Hepatocyte (in vitro differentiated cells): ENCODE data around the gene PRKCA.

ENCODE experiments used
- CTCF ChIP-seq: fragments of 200-600 bp; sonication (generic); IDR thresholded peaks from 2 replicates; pipeline ENCODE4 v1.5.1; 2016; ENCODE audit warnings: antibody characterized with exemption, mild to moderate bottlenecking; ENCODE audit not compliant: poor library complexity
- EZH2 ChIP-seq: fragments of 200-600 bp; sonication (generic); IDR thresholded peaks from 2 replicates; pipeline ENCODE4 v1.6.1; 2016; ENCODE audit warnings: antibody characterized with exemption, mild to moderate bottlenecking, borderline replicate concordance
- EZH2phosphoT487 ChIP-seq: fragments of 200-600 bp; sonication (generic); IDR thresholded peaks from one replicate; pipeline ENCODE4 v1.6.1; 2018; ENCODE audit warnings: antibody characterized with exemption, mild to moderate bottlenecking, low read depth, moderate library complexity; ENCODE audit not compliant: unreplicated experiment, severe bottlenecking

- TF ChIP-seq CTCF (no peak), EZH2 (peak; percentile 5), EZH2phosphoT487 (no peak)
Observed at GRCh38 chr17:66301367-66301863, 998 bp upstream of the PRKCA start.
